ENCODE measurements around the gene USP3.

DNA sequence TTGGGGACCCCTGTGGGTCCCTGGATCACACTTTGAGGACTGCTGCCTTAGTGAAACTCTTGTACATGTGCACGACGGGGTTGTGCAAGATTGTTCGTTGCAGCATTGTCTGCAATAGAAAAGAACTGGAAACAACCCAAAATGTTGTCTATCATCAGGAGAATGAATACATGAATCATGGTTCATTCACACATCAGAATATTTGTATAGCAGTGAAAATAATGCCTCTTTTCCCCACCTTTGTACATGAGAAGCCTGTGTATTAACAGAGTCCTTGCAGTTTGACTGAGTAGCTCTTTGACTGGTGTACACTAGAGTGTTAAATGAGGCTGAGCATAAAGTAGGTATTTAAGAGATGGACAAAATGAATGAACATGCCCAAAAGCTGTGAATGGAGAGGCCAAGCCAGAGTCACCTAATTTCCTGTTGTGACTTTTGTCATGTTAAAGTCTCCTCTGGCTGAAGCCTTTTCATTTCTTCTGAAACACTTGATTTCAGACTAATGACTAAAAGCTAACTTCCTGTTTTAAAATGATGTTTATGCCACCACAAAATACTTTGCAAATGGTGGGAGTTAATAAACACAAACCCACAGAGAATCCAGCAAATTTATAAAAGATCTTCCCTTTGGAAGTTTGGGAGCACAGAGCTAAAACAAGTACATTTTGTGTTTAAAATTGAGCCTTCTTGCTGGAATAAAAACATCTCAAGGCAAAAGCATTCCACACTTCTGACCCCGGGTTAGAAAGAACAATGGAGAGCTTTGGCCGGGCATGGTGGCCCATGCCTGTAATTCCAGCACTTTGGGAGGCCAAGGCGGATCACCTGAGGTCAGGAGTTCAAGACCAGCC, 20.6 kb upstream of the USP3 start:
- TF ChIP-seq GATA2 (IDR thresholded peaks at IDR 0.05; ENCODE audit: low read depth, low read length) (no peak), GATA3 (IDR thresholded peaks at IDR 0.05; ENCODE audit: low read depth, low read length) (no peak)

Data from SH-SY5Y (cell line).